Stimulated activated CD8-positive, alpha-beta memory T cell treated with anti-CD3 and anti-CD28 coated beads, Interleukin-12 subunit alpha, Interleukin-12 subunit beta, amount 100 ng/mL, for 24 hours (primary cell): Measurements from ENCODE around the gene GNG5.
"Not testable (repeated sequence)": the region's sequence is repeated elsewhere in the genome, so short reads cannot be mapped to it uniquely, and the experiment has no call there.

Experiments
- DNase-seq: peaks from one replicate; pipeline ENCODE4 v3.0.0-alpha.2; 2020; ENCODE audit errors: extremely low read depth

The GNG5 gene

GRCh38 chr1:84489766-84490165 is 16.6 kb downstream of the GNG5 start:
- DNase-seq: no peak

GRCh38 chr1:84488107-84488506 is 18.3 kb downstream of the GNG5 start:
- DNase-seq: no peak

- DNase-seq: no peak
Measured at GRCh38 chr1:84481317-84481716, 25.1 kb downstream of the GNG5 start.

GRCh38 chr1:84480650-84481049 is 25.7 kb downstream of the GNG5 start:
- DNase-seq: no peak

GRCh38 chr1:84479998-84480397 is 26.4 kb downstream of the GNG5 start:
- DNase-seq: no peak

- DNase-seq: peak; percentile 67
Measured at GRCh38 chr1:84478876-84479868, 27.2 kb downstream of the GNG5 start, which contains the start of gene RPF1. RPF1 (plus strand) TSS chr1:84479266; CDS start chr1:84479282, 16 bp downstream.

GRCh38 chr1:84476225-84476624 is 30.2 kb downstream of the GNG5 start:
- DNase-seq: no peak

- no peak for DNase-seq
Measured at GRCh38 chr1:84467298-84467697, 39.1 kb downstream of the GNG5 start.

GRCh38 chr1:84462118-84462517 is 44.3 kb downstream of the GNG5 start:
- no peak for DNase-seq

GRCh38 chr1:84452436-84452835 is 53.9 kb downstream of the GNG5 start:
- no peak for DNase-seq

- no peak for DNase-seq
Measured at GRCh38 chr1:84450910-84451309, 55.5 kb downstream of the GNG5 start.

- DNase-seq: not testable (repeated sequence)
Measured at GRCh38 chr1:84448704-84449103, 57.7 kb downstream of the GNG5 start.
